ENCODE results near the gene PALM3. TPM values are rescaled to one million over a fixed set of nuclear protein-coding genes. Genes with fewer than 3 reads are reported as not detected.
A peak's percentile ranks its signal among the peaks of the same experiment; 100 is the strongest.

Gene PALM3
- total and polyA plus RNA-seq, 10 of the 15 experiments (the other 5 are each of a cell fraction or from before 2014, with no cell fraction given) = 0.07 TPM; not detected in 9

- 0 out of 2 replicates have a peak, but pooled peaks have one; percentile 21 for TF ChIP-seq ZNF592 (IDR thresholded peaks at IDR 0.05)
- TF ChIP-seq ELK1 (IDR thresholded peaks at IDR 0.05; ENCODE audit: low read depth, low read length) = 0 out of 2 replicates have a peak, but pooled peaks have one; percentile 25
- TF ChIP-seq CTCF (IDR thresholded peaks at IDR 0.05 in 2 of 3, conservative IDR thresholded peaks at IDR 0.05 in 1 of 3; ENCODE audit: control insufficient read depth in 2 of 3, extremely low read depth in 1 of 3, insufficient read depth in 1 of 3, low read depth in 3 of 3, low read length in 3 of 3) = peak; percentile 41 to 70 (median 44); a peak in 5 of 6 replicates
- TF ChIP-seq SRF (IDR thresholded peaks at IDR 0.05; ENCODE audit: low read depth in 2 of 2, low read length in 2 of 2) = 0 out of 4 replicates have a peak, but pooled peaks of 1 of the 2 experiments have one; percentile 21
- TF ChIP-seq ASH2L (IDR thresholded peaks at IDR 0.05; ENCODE audit: borderline replicate concordance, low read depth) = no peak
- TF ChIP-seq ZNF217 (IDR thresholded peaks at IDR 0.05) = peak; percentile 70
- peak; percentile 20; the same call in 1 of the 2 replicates for TF ChIP-seq HCFC1 (IDR thresholded peaks at IDR 0.05; ENCODE audit: low read length)
- TF ChIP-seq NR2C1 (IDR thresholded peaks at IDR 0.05) = peak; percentile 41; the same call in 1 of the 2 replicates
- TF ChIP-seq NR2F1 (conservative IDR thresholded peaks at IDR 0.05) = peak; percentile 67; the same call in 1 of the 2 replicates
- TF ChIP-seq HDGF (IDR thresholded peaks at IDR 0.05) = no peak
- TF ChIP-seq YY1 (IDR thresholded peaks at IDR 0.05; ENCODE audit: low read depth, low read length) = peak; percentile 53; the same call in 1 of the 2 replicates
- peak; percentile 65; the same call in 1 of the 2 replicates for TF ChIP-seq ZSCAN29 (IDR thresholded peaks at IDR 0.05)
- no peak for TF ChIP-seq REST (IDR thresholded peaks at IDR 0.05; ENCODE audit: low read depth, low read length)
- peak; percentile 99 for TF ChIP-seq HDAC6 (IDR thresholded peaks at IDR 0.05; ENCODE audit: unreplicated experiment)
- TF ChIP-seq NKRF (conservative IDR thresholded peaks at IDR 0.05) = peak; percentile 66; the same call in 1 of the 2 replicates
- TF ChIP-seq KLF5 (IDR thresholded peaks at IDR 0.05; ENCODE audit: partially characterized antibody) = no peak
Observed at GRCh38 chr19:14073261-14073924, 11.5 kb upstream of the PALM3 start (continued).

All from GM12878 (cell line).